Neural cell (in vitro differentiated cells): Measurements from ENCODE around the gene SRGAP3.

ENCODE experiments used
- CTCF ChIP-seq: fragments of 450-650 bp; IDR thresholded peaks from 2 replicates; pipeline ENCODE4 v1.5.1; 2014; ENCODE audit warnings: antibody characterized with exemption, mild to moderate bottlenecking, moderate library complexity; ENCODE audit not compliant: poor library complexity, severe bottlenecking
- REST ChIP-seq: IDR thresholded peaks from 2 replicates; pipeline ENCODE4 v1.6.1; 2012; ENCODE audit warnings: borderline replicate concordance

- TF ChIP-seq CTCF, result no peak
- no peak for TF ChIP-seq REST
Measured at GRCh38 chr3:9223672-9224071, 25.8 kb downstream of the SRGAP3 start.
